GM21381 (cell line): ENCODE results near the gene PSMC2.
"Not testable (repeated sequence)": the region's sequence is repeated elsewhere in the genome, so short reads cannot be mapped to it uniquely, and the experiment has no call there.

Source experiments
- ATAC-seq: cut with Tn5 transposase; IDR thresholded peaks from one replicate; pipeline ENCODE4 v1.9.1; 2021; ENCODE audit warnings: mild to moderate bottlenecking, moderate library complexity; ENCODE audit not compliant: unreplicated experiment

PSMC2 gene

DNA sequence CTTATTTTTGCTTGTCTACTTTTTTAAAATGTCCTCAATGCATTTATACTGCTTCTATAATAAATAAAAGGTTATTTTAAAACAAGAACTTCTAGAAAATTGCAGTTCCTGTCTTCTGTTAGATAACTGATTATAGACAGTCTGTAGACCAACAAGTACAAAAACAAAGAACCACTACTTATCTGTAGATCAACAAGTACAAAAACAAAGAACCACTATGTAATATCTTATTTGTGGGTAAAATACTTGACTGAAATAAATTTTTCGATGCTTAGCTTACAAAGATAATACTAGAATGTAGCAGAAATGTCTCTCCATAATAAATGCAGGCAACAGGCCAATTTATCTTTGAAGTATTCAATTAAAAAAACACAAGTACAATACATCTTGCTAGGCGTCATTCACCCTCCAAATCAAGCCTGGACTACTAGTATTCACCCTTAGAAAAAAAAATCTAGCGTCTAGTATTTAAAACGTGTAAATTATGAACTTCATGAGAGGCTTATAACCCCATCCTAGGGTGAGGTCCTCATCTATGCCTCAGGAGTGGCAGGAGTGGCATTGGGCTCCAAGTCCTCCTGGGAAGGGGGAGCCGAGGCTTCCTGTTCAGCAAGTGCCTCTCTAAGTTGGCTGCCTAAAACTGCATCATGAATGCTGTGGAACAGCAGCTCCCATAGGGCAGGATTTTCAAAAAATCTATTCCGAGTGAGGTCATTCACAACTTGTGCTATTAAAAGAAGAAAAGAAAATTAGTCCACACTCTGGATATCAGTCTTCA is 26.6 kb downstream of the PSMC2 start:
- ATAC-seq = no peak

DNA sequence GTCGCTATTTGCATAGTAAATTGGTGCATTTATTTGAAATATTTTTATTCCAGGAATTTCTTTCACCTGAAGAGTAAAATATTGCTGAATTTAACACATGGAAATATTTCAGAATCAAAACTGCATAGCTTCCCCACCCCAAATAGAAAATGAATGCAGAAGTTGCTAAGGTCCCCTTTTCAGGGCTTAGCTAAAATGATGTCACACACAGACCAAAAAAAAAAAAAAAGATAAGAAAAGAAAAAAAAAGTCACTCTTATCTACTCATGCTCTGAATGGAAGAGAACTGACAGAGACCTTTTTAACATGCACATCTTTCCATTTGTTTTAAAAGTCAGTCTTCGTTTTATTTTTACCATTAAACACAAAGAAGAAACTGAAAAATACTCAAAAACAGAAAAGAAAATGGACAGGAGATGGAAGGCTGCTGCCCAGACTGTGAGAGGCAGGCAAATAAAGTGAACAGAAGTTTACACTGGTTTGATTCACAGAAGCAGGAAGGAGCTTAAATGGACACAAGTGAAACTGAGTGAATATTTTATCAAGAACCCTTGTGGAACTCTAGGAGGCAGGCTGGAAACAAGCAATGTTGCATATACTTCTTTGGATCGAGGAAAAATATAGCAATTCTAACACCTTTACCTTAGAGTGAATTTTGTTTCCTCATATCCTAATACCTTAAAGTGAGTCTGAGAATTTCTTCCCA is 32.0 kb downstream of the PSMC2 start:
- no peak for ATAC-seq

DNA sequence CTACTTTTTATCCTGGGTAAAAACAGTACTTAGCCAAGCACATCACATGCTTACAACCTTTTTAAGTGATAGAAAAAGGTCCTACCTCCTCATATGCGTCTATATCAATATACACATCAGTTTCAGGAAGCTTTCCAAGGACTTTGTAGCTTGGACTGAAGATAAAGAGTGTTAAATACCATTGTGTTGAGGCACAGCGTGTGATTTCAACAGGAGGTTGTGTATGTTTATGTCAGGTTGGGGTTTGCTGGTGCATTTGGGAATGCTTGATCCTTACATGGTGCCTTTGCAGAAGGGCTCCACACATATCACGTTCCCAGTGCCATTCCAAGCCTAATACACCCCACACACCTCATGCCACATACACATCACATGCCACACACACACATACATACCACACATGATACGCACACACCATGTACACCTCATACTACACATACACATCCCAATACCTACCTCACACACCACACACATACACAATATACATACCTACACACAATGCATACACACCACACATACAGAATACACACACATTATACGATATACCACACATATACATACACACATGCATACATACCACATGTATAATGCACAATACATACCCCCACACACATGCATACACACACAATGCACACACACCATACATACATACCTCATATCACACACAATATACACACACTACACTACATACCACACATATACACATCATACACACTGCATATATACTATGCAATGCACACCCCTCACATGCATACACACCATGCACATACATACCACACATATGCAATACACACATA is 33.1 kb downstream of the PSMC2 start:
- no peak for ATAC-seq

DNA sequence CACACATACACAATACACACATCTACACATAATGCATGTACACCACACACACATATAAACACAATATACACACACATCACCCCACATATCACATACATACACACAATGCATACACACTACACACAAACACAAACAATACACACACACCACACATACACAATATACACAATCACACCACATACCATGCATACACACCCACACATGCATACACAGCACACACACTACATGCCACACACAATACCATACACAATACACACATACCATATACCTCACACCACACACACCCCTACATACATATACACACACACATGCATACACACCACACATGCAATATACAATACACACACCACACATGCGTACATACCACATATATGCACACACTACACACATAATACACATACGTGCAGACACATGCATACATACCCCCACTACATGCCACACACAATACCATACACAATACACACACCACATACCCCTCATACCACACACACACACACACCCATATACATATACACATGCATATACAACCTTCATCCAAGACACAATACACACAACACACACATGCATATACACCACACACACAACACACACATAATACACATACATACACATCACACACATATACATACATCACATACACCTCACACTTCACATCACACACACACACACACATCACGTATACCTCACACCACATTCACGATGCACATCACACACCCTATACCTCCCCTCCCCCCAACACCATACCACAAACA is 34.0 kb downstream of the PSMC2 start:
- ATAC-seq = no peak

DNA sequence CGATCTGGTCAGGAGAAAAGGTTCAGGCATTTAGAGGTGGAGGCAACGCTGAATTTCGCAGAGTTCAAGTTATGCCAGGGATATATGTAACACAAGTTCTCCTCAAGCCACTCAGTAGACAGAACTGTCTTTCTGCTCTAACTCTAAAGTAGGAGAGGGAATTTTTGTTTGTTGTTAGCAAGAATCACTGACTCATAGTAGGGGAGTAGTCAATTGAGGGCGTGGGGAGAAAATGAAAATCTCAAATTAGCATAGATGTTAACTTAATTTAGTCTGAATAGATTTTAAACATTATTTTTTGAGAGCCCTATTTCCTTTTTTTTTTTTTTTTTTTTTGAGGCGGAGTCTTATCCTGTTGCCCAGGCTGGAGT is 34.6 kb downstream of the PSMC2 start:
- no peak for ATAC-seq

DNA sequence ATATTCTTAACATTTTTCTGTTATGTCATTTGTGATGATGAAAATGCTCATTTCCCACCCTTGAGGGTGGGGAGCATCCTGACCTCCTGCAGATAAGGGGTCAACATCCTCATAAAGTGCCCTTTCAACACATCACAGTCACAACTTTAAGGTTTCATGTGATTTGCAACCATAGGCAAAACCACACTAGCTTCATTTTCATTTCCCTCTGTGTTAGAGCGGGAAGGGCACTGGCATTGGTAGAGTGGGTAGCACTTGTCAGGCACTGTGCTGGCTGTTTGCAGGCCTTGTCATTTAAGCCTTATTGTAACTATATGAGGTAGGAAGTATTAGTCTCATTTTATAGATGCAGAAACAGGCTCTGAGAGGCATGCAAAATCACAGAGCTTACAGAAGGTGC is 39.8 kb downstream of the PSMC2 start:
- no peak for ATAC-seq

DNA sequence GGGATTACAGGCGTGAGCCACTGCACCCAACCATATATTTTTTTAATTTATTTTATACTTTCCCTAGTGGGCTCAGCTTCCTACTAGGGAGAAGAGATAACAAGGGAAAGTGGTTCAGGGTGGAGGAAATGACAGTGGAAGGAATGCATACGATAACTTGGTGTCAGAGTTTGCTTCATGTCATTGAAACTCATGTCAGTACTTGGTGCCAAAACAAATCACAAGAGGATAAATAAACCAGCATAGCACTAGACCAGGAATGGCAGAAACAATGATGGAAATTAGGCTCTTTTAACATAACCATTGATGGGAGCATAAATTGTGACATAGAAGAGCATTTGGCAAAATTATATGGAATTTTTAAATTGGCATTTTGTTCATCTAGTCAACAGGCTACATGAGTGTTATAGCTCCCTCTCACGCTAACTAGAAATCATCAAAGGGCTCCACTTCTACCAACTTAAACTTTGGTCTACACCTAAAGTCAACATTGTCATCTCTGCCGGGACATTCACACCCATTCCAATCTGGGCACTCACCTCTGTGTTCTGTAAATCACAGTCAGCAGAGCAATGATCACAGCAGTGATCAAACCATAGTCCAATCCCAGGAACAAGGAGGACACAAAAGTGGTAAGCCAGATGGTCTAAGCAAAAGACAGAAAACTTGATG is 41.2 kb downstream of the PSMC2 start:
- ATAC-seq = no peak

DNA sequence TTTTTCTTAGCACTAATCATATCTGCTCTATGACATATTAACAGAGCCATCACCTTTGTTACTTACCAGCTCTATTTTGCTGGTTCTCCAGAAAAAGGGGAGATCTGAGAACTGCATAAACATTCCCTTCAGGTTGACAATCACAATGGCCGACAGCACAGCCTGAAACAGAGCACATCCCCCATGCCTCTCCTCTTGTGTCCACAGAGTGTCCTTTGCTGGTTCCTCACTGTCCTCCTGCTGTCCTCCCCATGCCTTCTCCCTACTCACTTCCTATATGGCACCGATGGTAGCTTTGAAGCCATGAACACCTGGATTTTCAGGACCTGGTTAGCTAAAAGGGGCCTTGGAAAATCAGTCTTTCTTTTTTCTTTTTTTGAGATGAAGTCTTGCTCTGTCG is 41.8 kb downstream of the PSMC2 start:
- ATAC-seq = no peak

DNA sequence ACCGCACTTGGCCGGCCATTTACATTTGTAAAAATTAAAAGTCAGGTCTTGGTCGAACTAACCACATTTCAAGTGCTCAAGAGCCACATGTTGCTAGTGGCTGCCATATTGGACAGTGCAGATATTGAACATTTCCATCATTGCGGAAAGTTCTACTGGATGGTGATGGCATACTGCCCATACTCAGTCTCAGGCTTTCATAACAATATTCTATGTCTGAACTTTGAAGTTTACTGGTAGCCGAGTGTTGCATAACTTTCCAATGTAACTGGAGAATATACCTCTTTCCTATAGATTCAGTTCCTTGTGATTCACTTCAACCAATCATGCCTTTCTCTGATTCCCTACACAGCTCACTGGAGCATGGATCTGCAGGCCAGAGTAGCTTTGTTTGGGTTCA is 43.7 kb downstream of the PSMC2 start:
- ATAC-seq = no peak

DNA sequence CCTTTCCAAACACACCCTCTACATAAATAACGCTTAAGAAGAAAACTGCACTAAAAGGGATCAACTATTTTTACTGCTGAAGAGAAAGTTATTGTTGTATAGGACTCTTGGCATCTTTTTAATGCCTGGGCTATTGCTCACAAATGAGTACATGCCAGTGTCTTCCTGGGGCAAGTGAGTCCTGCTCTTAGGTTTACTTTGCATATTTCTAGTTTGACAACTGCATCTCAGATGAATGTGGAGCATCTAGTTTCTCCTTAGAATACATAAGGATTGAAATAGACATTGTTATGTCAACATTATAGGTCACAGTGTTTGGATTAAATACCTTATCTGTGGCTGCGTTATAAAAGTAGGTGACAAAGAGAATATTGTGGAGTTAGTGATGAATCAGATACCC is 44.5 kb downstream of the PSMC2 start:
- no peak for ATAC-seq

DNA sequence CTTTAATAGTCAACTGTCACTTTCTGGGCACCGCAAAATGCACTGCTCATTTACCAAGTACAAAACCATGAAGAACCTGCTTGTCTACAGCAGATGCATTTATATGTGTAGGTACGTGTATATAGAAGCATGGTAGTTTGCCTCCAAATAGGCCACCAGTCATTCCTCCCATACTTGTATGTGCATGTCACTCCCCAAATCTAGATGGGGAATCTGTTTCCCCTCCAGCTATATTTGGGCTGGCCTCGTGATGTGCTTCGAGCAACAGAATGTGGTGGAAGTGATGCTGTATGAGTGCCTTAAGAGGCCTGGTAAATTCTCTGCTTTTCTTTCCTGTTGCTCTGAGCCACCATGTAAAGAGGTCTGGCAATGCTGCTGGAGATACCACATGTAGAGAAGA is 47.1 kb downstream of the PSMC2 start:
- no peak for ATAC-seq

DNA sequence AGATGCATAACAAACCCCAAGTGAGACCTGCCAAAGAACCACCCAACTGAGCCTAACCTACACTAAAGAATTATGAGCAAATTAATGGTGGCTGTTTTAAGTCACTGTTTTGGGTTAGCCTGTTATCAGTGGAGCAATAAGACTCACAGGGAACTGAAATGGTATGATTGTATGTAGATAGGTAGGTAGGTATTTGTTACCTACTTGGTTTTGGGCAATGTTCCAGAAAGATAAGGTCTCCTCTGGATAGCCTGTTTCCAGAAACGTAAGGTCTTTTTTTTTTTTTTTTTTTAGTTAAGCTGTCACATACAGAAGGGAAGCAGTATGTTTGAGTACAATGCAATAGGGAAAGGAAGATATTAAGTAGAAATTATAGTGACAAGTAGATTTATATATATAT is 47.6 kb downstream of the PSMC2 start:
- ATAC-seq = no peak

DNA sequence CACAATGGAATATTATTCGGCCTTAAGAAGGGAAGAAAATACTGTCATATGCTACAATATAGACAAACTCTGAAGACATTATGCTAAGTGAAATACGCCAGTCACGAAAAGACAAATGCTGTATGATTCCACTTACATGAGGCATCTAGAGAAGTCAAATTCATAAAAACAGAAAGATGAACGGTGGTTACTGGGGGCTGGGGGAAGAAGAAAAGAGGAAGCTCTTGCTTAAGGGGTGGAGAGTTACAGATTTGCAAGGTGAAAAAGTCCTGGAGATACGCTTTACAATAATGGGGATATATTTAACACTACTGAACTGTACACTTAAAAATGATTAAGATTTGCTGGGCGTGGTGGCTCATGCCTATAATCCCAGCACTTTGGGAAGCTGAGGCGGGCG is 49.0 kb downstream of the PSMC2 start:
- no peak for ATAC-seq

DNA sequence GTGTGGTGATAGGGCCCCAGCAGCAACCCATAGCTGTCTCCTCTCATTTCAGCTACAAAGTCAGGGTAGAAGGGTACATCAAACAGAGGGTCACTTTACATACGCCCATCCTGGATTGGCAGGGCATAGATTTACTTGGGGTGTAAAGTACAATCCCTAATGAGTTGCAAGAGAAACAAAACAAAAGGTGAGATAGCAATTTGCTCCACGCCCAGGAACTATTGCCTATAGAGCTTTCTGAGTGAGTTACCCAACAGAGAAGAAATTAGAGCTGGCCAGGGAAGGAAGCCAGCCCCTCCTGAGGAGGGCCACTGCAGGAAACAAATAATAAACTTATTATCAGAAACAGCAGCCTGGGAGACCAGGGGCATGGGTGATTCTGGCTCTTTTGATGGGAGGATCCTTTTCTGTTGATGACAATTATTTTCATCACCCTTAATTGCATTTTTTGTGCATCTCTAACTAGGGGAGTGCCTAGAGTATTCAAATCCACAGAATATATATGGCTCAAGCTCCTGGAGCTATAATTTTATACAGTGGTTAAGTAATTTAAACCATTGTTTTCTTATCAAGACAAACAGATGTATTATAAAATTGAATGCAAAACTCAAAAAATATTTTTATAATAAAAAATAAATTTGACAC is 51.2 kb downstream of the PSMC2 start:
- no peak for ATAC-seq

DNA sequence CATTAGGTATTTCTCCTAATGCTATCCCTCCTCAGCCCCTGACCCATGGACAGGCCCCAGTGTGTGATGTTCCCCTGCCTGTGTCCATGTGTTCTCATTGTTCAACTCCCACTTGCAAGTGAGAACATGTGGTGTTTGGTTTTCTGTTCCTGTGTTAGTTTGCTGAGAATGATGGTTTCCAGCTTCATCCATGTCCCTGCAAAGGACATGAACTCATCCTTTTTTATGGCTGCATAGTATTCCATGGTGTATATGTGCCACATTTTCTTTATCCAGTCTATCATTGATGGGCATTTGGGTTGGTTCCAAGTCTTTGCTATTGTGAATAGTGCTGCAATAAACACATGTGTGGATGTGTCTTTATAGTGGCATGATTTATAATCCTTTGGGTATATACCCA is 52.2 kb downstream of the PSMC2 start:
- ATAC-seq = not testable (repeated sequence)

DNA sequence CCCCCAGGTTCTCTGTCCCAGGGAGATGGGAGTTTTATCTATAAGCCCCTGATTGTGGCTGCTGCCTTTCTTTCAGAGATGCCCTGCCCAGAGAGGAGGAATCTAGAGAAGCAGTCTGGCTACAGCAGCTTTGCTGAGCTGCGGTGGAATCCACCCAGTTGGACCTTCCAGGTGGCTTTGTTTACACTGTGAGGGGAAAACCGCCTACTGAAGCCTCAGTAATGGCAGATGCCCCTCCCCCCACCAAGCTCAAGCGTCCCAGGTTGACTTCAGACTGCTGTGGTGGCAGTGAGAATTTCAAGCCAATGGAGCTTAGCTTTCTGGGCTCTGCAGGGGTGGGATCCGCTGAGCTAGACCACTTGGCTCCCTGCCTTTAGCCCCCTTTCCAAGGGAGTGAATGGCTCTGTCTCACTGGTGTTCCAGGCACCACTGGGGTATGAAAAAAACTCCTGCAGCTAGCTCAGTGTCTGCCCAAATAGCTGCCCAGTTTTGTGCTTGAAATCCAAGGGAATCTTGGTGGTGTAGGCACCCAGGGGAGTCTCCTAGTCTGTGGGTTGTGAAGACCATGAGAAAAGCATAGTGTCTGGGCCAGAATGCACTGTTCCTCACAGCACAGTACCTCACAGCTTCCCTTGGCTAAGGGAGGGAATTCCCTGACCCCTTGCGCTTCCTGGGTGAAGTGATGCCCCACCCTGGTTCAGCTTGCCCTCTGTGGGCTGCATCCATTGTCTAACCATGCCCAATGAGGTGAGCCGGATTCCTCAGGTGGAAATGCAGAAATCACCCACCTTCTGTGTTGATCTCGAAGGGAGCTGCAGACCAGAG is 58.6 kb downstream of the PSMC2 start:
- not testable (repeated sequence) for ATAC-seq

DNA sequence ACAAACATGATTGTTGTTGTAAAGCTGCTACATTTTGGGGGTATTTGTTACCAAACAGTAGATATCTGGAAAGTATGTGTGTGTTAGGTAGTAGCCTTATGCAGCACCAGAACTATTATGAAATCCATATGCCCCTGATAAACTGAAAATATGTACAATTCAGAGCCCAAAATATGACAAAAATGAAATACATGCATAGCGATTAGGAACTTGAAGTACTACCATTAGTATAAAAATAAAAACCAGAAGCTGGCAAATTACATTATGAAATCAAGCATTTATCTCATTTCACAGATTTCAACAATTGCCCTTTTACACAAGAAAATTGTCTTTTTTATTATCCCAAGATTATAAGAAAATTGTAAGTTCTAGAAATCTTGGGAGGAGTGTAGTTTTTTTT is 64.7 kb downstream of the PSMC2 start:
- no peak for ATAC-seq

DNA sequence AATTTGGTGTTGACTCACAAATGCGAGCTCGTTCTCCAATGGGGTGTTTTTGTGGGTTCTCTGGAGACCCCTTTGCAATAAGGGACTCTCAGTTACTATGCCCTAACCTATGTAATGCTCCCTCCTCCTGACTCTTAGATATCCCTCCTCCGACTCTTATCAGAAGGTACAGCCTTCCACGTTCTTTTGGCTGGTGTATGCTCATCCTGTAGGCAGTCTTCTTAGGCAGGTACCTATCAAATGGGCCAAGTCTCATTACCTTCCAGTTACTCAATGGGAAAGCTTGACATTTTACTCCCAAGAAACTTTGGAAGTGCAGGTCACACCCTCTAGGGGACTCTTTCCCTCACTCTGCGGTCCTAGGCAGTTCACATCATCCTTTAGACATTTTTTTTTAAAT is 66.0 kb downstream of the PSMC2 start:
- no peak for ATAC-seq

DNA sequence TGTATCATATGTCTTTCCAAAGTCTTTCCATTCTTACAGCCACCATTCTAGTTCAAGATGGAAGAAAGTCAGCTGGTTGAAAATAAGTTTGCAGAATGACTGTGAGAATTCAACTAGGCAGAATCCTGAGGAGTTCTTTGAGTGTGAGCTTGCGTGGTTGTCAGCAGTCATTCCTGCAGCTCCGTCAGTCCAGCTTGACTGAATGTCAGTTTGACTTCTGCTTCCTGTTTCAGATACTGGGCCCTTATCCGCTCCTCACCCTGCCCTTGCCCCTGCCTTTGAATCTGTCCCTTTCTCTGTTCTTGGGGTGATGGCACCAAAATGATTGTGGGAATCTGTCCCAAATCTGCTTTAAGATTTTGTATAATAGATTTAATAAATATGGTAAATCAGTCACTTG is 70.8 kb downstream of the PSMC2 start:
- no peak for ATAC-seq
